GM23338 (cell line): ENCODE measurements around the gene SELENOW. TPM values are rescaled to one million over a fixed set of nuclear protein-coding genes. Genes with fewer than 3 reads are reported as not detected.

Experiments used
- ATAC-seq: fragments of 200-7000 bp; cut with Tn5 transposase; 3 replicates; pipeline ENCODE4 v1.9.1; 2020
- DNase-seq: peaks from one replicate; pipeline ENCODE4 v3.0.0-alpha.2; 2015; ENCODE audit warnings: low spot score
- H2AFZ ChIP-seq: fragments of 200-600 bp; sonication (generic); 2 replicates; pipeline ENCODE4 v1.8.0; 2016; ENCODE audit warnings: antibody characterized with exemption, mild to moderate bottlenecking, moderate library complexity
- H3F3A ChIP-seq: fragments of 200-600 bp; sonication (generic); replicated peaks from 2 replicates; pipeline ENCODE4 v1.8.0; 2017; ENCODE audit warnings: antibody characterized with exemption, mixed run types, low read depth
- H3K27ac ChIP-seq: fragments of 200-600 bp; sonication (generic); 2 replicates; pipeline ENCODE4 v1.6.1; 2016; ENCODE audit warnings: low read depth
- H3K27me3 ChIP-seq: fragments of 200-600 bp; sonication (generic); 2 replicates; pipeline ENCODE4 v1.8.0; 2016; ENCODE audit warnings: mild to moderate bottlenecking, mixed run types, moderate library complexity; ENCODE audit not compliant: insufficient read depth
- H3K36me3 ChIP-seq: fragments of 200-600 bp; sonication (generic); 2 replicates; pipeline ENCODE4 v1.8.0; 2016; ENCODE audit warnings: mild to moderate bottlenecking; ENCODE audit not compliant: insufficient read depth
- H3K4me1 ChIP-seq: fragments of 200-600 bp; sonication (generic); 2 replicates; pipeline ENCODE4 v1.8.0; 2016; ENCODE audit warnings: mild to moderate bottlenecking, moderate library complexity; ENCODE audit not compliant: insufficient read depth
- H3K4me2 ChIP-seq: fragments of 200-600 bp; sonication (generic); 2 replicates; pipeline ENCODE4 v1.7.1; 2017; ENCODE audit warnings: mixed run types
- H3K4me3 ChIP-seq: fragments of 200-600 bp; sonication (generic); 2 replicates; pipeline ENCODE4 v1.6.1; 2016; ENCODE audit warnings: mixed run types
- H3K79me2 ChIP-seq: fragments of 200-600 bp; sonication (generic); replicated peaks from 2 replicates; pipeline ENCODE4 v1.8.0; 2017; ENCODE audit warnings: mild to moderate bottlenecking; ENCODE audit not compliant: insufficient read depth
- H3K9me2 ChIP-seq: fragments of 200-600 bp; sonication (generic); 2 replicates; pipeline ENCODE4 v1.8.0; 2017; ENCODE audit not compliant: insufficient read depth
- H4K20me1 ChIP-seq: fragments of 200-600 bp; sonication (generic); replicated peaks from 2 replicates; pipeline ENCODE4 v1.8.0; 2017; ENCODE audit warnings: mild to moderate bottlenecking; ENCODE audit not compliant: insufficient read depth
- H3K27ac Mint-ChIP-seq: 2 replicates; pipeline ENCODE4 v1.8.0; 2020; ENCODE audit warnings: inconsistent platforms, mild to moderate bottlenecking, moderate library complexity, mixed read lengths
- H3K27me3 Mint-ChIP-seq: 3 replicates; pipeline ENCODE4 v1.8.0; 2022; ENCODE audit warnings: low read depth, mild to moderate bottlenecking, moderate library complexity, mixed read lengths, inconsistent platforms; ENCODE audit not compliant: insufficient read depth, poor library complexity
- H3K36me3 Mint-ChIP-seq: 3 replicates; pipeline ENCODE4 v1.8.0; 2021; ENCODE audit warnings: low read depth, mild to moderate bottlenecking, inconsistent platforms, moderate library complexity, mixed read lengths
- H3K4me1 Mint-ChIP-seq: 3 replicates; pipeline ENCODE4 v1.8.0; 2020; ENCODE audit warnings: mild to moderate bottlenecking, inconsistent platforms, mixed read lengths
- H3K4me3 Mint-ChIP-seq: 3 replicates; pipeline ENCODE4 v1.8.0; 2021; ENCODE audit warnings: moderate library complexity, mild to moderate bottlenecking, inconsistent platforms, mixed read lengths
- H3K9me3 Mint-ChIP-seq: 3 replicates; pipeline ENCODE4 v1.8.0; 2020; ENCODE audit warnings: moderate library complexity, mild to moderate bottlenecking, inconsistent platforms, mixed read lengths
- CREB1 ChIP-seq: fragments of 250-450 bp; sonication (Bioruptor Pico); IDR thresholded peaks from 2 replicates; pipeline ENCODE4 v1.5.0; 2020; ENCODE audit warnings: low read depth, mild to moderate bottlenecking, moderate library complexity
- EZH2 ChIP-seq: fragments of 200-600 bp; sonication (generic); IDR thresholded peaks from one replicate; pipeline ENCODE4 v1.8.0; 2017; ENCODE audit warnings: antibody characterized with exemption, mild to moderate bottlenecking, low read depth; ENCODE audit not compliant: unreplicated experiment
- JUNB ChIP-seq: IDR thresholded peaks from one replicate; pipeline ENCODE4 v1.6.1; 2016; ENCODE audit warnings: antibody characterized with exemption; ENCODE audit not compliant: unreplicated experiment
- NANOG ChIP-seq: IDR thresholded peaks from 2 replicates; pipeline ENCODE4 v1.6.1; 2016; ENCODE audit warnings: antibody characterized with exemption, borderline replicate concordance
- POLR2AphosphoS5 ChIP-seq: IDR thresholded peaks from 2 replicates; pipeline ENCODE4 v1.6.1; 2016; ENCODE audit warnings: antibody characterized with exemption, low read depth
- STAT1 ChIP-seq: IDR thresholded peaks from one replicate; pipeline ENCODE4 v1.6.1; 2016; ENCODE audit warnings: antibody characterized with exemption; ENCODE audit not compliant: unreplicated experiment
- ZNF331 ChIP-seq: fragments of 250-450 bp; sonication (Bioruptor Pico); IDR thresholded peaks from 2 replicates; pipeline ENCODE4 v1.5.0; 2020; ENCODE audit warnings: low read depth, mild to moderate bottlenecking, moderate library complexity
- ZNF462 ChIP-seq: fragments of 250-450 bp; sonication (Bioruptor Pico); IDR thresholded peaks from 2 replicates; pipeline ENCODE4 v1.5.0; 2020; ENCODE audit warnings: mild to moderate bottlenecking, moderate library complexity
- polyA plus RNA-seq: library from polyadenylated mRNA; unstranded; fragments of >200 nt; fragmentation: Nextera tagmentation; extraction: Ambion mirVana; gene quantifications from 2 replicates; pipeline ENCODE4 v1.2.1, GENCODE V29; 2016
- total RNA-seq: library from RNA; depleted of rRNA; stranded (reverse); fragments of >200 nt; shearing (Covaris generic); gene quantifications from 2 replicates; pipeline ENCODE4 v1.2.3, GENCODE V29; 2014
- TF ChIP-seq, protein P1 (sequence below): IDR thresholded peaks from 2 replicates; pipeline ENCODE4 v1.6.1; 2016; ENCODE audit warnings: antibody characterized with exemption

SELENOW gene
- total and polyA plus RNA-seq, 2 experiments from 2014 or later: 558 to 811 TPM

DNA sequence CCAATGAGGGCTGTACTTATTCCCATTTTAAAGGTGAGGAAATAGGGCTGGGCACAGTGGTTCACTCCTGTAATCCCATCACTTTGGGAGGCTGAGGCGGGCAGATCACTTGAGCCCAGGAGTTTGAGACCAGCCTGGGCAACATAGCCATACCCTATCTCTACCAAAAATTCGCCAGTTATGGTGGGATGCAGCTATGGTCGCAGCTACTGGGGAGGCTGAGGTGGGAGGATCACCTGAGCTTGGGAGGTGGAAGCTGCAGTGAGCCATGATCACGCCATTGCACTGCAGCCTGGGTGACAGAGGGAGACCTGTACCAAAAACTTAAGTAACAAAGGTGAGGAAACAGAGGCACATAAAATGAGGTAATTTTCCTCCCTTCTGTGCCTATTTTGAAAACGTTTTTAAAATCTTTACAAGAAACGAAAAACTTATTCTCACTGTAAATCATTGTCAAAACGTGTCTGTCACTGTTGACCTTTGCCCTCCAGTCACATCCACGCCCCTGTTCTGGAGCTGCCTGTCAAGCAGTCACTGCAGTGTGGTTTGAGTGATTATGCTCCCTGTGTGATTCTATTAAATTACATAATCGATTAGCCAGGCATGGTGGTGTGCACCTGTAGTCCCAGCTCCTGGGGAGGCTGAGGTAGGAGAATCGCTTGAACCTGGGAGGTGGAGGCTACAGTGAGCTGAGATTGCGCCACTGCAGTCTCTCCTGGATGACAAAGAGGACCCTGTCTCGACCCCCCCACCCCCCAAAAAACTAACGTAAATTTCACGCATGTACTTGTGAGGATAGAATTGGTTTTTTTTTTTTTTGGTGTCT, 20.7 kb upstream of the SELENOW start:
- TF ChIP-seq CREB1 (CRISPR knock-in tag) (no peak), POLR2AphosphoS5 (no peak), ZNF331 (no peak), EZH2 (no peak), NANOG (no peak)
- H3F3A ChIP-seq: peaks cover 23% of the 10 kb centered on the region
- ATAC-seq (no peak), DNase-seq (no peak)
- H3K9me2 ChIP-seq: no peaks in the 10 kb centered on the region
- H3K4me3 ChIP-seq: no peak overlapping the region
- Mint-ChIP-seq H3K27me3 (peaks cover 16% of the 10 kb centered on the region), H3K9me3 (no peaks in the 10 kb centered on the region; the same call in 2 of the 3 replicates), H3K36me3 (peaks cover 54% of the 10 kb centered on the region), H3K4me3 (no peak overlapping the region), H3K4me1 (no peaks in the 10 kb centered on the region), H3K27ac (no peak overlapping the region)
- no peaks in the 10 kb centered on the region for H3K27me3 ChIP-seq
- no peak overlapping the region for H3K4me2 ChIP-seq
- H3K36me3 ChIP-seq: peaks cover 33% of the 10 kb centered on the region
- no peak overlapping the region for H3K27ac ChIP-seq
- H3K79me2 ChIP-seq: no peaks in the 10 kb centered on the region
- 0 out of 2 replicates have a peak, but pooled peaks cover 4% of the 10 kb centered on the region for H4K20me1 ChIP-seq
- no peaks in the 10 kb centered on the region for H3K4me1 ChIP-seq
- no peak overlapping the region for H2AFZ ChIP-seq

- Histone ChIP-seq H3K27ac (no peak overlapping the region), H3K4me3 (no peak overlapping the region), H3K4me1 (no peaks in the 10 kb centered on the region), H2AFZ (no peak overlapping the region), H3K36me3 (peaks cover 28% of the 10 kb centered on the region), H3K4me2 (no peak overlapping the region), H3K79me2 (no peaks in the 10 kb centered on the region), H3K9me2 (no peaks in the 10 kb centered on the region), H4K20me1 (0 out of 2 replicates have a peak, but pooled peaks cover 4% of the 10 kb centered on the region), H3F3A (peaks cover 23% of the 10 kb centered on the region), H3K27me3 (no peaks in the 10 kb centered on the region)
- H3K4me1 Mint-ChIP-seq: no peaks in the 10 kb centered on the region
- no peaks in the 10 kb centered on the region; the same call in 2 of the 3 replicates for H3K9me3 Mint-ChIP-seq
- H3K27me3 Mint-ChIP-seq: peaks cover 16% of the 10 kb centered on the region
- no peak for TF ChIP-seq STAT1
- H3K27ac Mint-ChIP-seq: no peak overlapping the region
- DNase-seq: no peak
- ATAC-seq: no peak
- peaks cover 48% of the 10 kb centered on the region for H3K36me3 Mint-ChIP-seq
- no peak overlapping the region for H3K4me3 Mint-ChIP-seq
These were observed 20.1 kb upstream of the SELENOW start for GRCh38 chr19:47758443-47758804.

- H3K4me1 Mint-ChIP-seq: peaks cover 4% of the 10 kb centered on the region
- no peak overlapping the region for H3K27ac Mint-ChIP-seq
- no peak overlapping the region for H3K4me2 ChIP-seq
- no peaks in the 10 kb centered on the region; the same call in 2 of the 3 replicates for H3K9me3 Mint-ChIP-seq
- no peak overlapping the region for H3K27ac ChIP-seq
- no peaks in the 10 kb centered on the region for H3K27me3 ChIP-seq
- no peak overlapping the region for H3K4me3 ChIP-seq
- no peaks in the 10 kb centered on the region for H3K9me2 ChIP-seq
- no peak for ATAC-seq
- H3K36me3 ChIP-seq: peaks cover 22% of the 10 kb centered on the region
- H2AFZ ChIP-seq: no peak overlapping the region
- H3K36me3 Mint-ChIP-seq: peaks cover 39% of the 10 kb centered on the region
- H3K4me3 Mint-ChIP-seq: no peak overlapping the region
- no peaks in the 10 kb centered on the region for H3K79me2 ChIP-seq
- DNase-seq: no peak
- H4K20me1 ChIP-seq: 0 out of 2 replicates have a peak, but pooled peaks cover 4% of the 10 kb centered on the region
- no peaks in the 10 kb centered on the region for H3K4me1 ChIP-seq
- peaks cover 23% of the 10 kb centered on the region for H3F3A ChIP-seq
- H3K27me3 Mint-ChIP-seq: peaks cover 19% of the 10 kb centered on the region
- TF ChIP-seq JUNB: no peak
- TF ChIP-seq, protein P1, sequence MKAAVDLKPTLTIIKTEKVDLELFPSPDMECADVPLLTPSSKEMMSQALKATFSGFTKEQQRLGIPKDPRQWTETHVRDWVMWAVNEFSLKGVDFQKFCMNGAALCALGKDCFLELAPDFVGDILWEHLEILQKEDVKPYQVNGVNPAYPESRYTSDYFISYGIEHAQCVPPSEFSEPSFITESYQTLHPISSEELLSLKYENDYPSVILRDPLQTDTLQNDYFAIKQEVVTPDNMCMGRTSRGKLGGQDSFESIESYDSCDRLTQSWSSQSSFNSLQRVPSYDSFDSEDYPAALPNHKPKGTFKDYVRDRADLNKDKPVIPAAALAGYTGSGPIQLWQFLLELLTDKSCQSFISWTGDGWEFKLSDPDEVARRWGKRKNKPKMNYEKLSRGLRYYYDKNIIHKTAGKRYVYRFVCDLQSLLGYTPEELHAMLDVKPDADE: no peak
- TF ChIP-seq NANOG: no peak
- TF ChIP-seq ZNF462 (CRISPR knock-in tag): no peak
- TF ChIP-seq ZNF331: no peak
These were observed 17.9 kb upstream of the SELENOW start for GRCh38 chr19:47760632-47760999.
